ENCODE results near the gene PI4KA. TPM values are rescaled to one million over a fixed set of nuclear protein-coding genes. Genes with fewer than 3 reads are reported as not detected.

PI4KA gene
- total and polyA plus RNA-seq, 2 experiments from 2014 or later = 17.1 to 38.1 TPM

- Histone ChIP-seq H3K27me3 (ENCODE audit: insufficient read depth) (no peaks in the 10 kb centered on the region), H3K4me2 (no peak overlapping the region), H3K27ac (ENCODE audit: low read depth) (no peak overlapping the region), H2AFZ (no peak overlapping the region), H3F3A (replicated peaks; ENCODE audit: low read depth) (no peaks in the 10 kb centered on the region), H4K20me1 (replicated peaks; ENCODE audit: insufficient read depth) (no peaks in the 10 kb centered on the region), H3K36me3 (ENCODE audit: insufficient read depth) (no peaks in the 10 kb centered on the region), H3K9me2 (ENCODE audit: insufficient read depth) (no peaks in the 10 kb centered on the region), H3K4me1 (ENCODE audit: insufficient read depth) (no peaks in the 10 kb centered on the region), H3K79me2 (replicated peaks; ENCODE audit: insufficient read depth) (no peaks in the 10 kb centered on the region), H3K4me3 (no peak overlapping the region)
- H3K4me1 Mint-ChIP-seq = no peaks in the 10 kb centered on the region
- no peaks in the 10 kb centered on the region for H3K9me3 Mint-ChIP-seq
- H3K27ac Mint-ChIP-seq = no peak overlapping the region
- ATAC-seq = no peak
- peaks cover 7% of the 10 kb centered on the region for H3K27me3 Mint-ChIP-seq (ENCODE audit: insufficient read depth, low read depth, poor library complexity)
- H3K36me3 Mint-ChIP-seq (ENCODE audit: low read depth) = no peaks in the 10 kb centered on the region
- DNase-seq (ENCODE audit: low spot score) = no peak
- no peak overlapping the region for H3K4me3 Mint-ChIP-seq
- no peak for TF ChIP-seq ZNF462 (CRISPR knock-in tag; IDR thresholded peaks at IDR 0.05)
- no peak for TF ChIP-seq CTCF (conservative IDR thresholded peaks at IDR 0.05; ENCODE audit: low read depth in 2 of 2)
- no peak for TF ChIP-seq REST (IDR thresholded peaks at IDR 0.05; ENCODE audit: unreplicated experiment)
- TF ChIP-seq CREB1 (CRISPR knock-in tag; IDR thresholded peaks at IDR 0.05; ENCODE audit: low read depth) = no peak
- TF ChIP-seq JUNB (IDR thresholded peaks at IDR 0.05; ENCODE audit: unreplicated experiment) = no peak
- no peak for TF ChIP-seq POLR2AphosphoS5 (IDR thresholded peaks at IDR 0.05; ENCODE audit: low read depth)
- TF ChIP-seq ZNF331 (CRISPR knock-in tag; IDR thresholded peaks at IDR 0.05; ENCODE audit: low read depth) = no peak
- no peak for TF ChIP-seq EZH2phosphoT487 (IDR thresholded peaks at IDR 0.05; ENCODE audit: unreplicated experiment)
- no peak for TF ChIP-seq NANOG (IDR thresholded peaks at IDR 0.05; ENCODE audit: borderline replicate concordance)
- no peak for TF ChIP-seq EZH2 (IDR thresholded peaks at IDR 0.05; ENCODE audit: low read depth, unreplicated experiment)
- TF ChIP-seq STAT1 (IDR thresholded peaks at IDR 0.05; ENCODE audit: unreplicated experiment) = no peak
- TF ChIP-seq ZNF114 (CRISPR knock-in tag; IDR thresholded peaks at IDR 0.05) = no peak
- TF ChIP-seq ETS1 (IDR thresholded peaks at IDR 0.05) = no peak
Measured at GRCh38 chr22:20906387-20906767, 47.8 kb upstream of the PI4KA start.
